Heart left ventricle (tissue), 16 donors: ENCODE measurements around the gene SORBS1. TPM values are rescaled to one million over a fixed set of nuclear protein-coding genes. Genes with fewer than 3 reads are reported as not detected.

Experiments used
- ATAC-seq, 4 donors: fragments of 200-7000 bp; cut with Tn5 transposase; one replicate each; pipeline ENCODE4 v1.9.1; 2020 to 2022; ENCODE audit warnings: moderate library complexity in 4 of 4, mild to moderate bottlenecking in 3 of 4, moderate number of reproducible peaks in 1 of 4
- DNase-seq, 5 donors: peaks; one replicate each; pipeline ENCODE4 v3.0.0-alpha.2; 2020
- H3K27ac ChIP-seq, 12 donors: fragments of 200-600 bp; sonication (generic) in 4 of 12; one replicate each; pipeline versions ENCODE4 v1.5.0 to v1.8.0; 2016 to 2022; ENCODE audit warnings: mild to moderate bottlenecking in 2 of 12
- H3K27me3 ChIP-seq, 9 donors: fragments of 200-600 bp; sonication (generic) in 2 of 9; one replicate each; pipeline versions ENCODE4 v1.5.1 to v1.8.0; 2016 to 2022; ENCODE audit warnings: mild to moderate bottlenecking in 3 of 9
- H3K36me3 ChIP-seq, 9 donors: fragments of 200-600 bp; sonication (generic) in 2 of 9; one replicate each; pipeline versions ENCODE4 v1.5.0 to v1.8.0; 2018 to 2022; ENCODE audit warnings: mild to moderate bottlenecking in 2 of 9
- H3K4me1 ChIP-seq, 12 donors: fragments of 200-600 bp; sonication (generic) in 4 of 12; one replicate each; pipeline versions ENCODE4 v1.5.0 to v1.8.0; 2016 to 2022; ENCODE audit warnings: mild to moderate bottlenecking in 3 of 12
- H3K4me3 ChIP-seq, 12 donors: fragments of 200-600 bp; sonication (generic) in 4 of 12; one replicate each; pipeline versions ENCODE4 v1.5.0 to v1.8.0; 2017 to 2022; ENCODE audit warnings: mild to moderate bottlenecking in 9 of 12, moderate library complexity in 4 of 12
- H3K9me3 ChIP-seq, 12 donors: fragments of 200-600 bp; sonication (generic) in 4 of 12; one replicate each; pipeline versions ENCODE4 v1.5.0 to v1.8.0; 2016 to 2022; ENCODE audit warnings: mild to moderate bottlenecking in 1 of 12
- CTCF ChIP-seq, 12 donors: fragments of 200-600 bp; sonication (generic) in 4 of 12; IDR thresholded peaks; one replicate each; pipeline versions ENCODE4 v1.5.0 to v1.8.0; 2018 to 2022; ENCODE audit warnings: antibody characterized with exemption in 12 of 12, mild to moderate bottlenecking in 5 of 12
- POLR2A ChIP-seq, 2 donors: fragments of 450-650 bp; IDR thresholded peaks; one replicate each; pipeline ENCODE4 v1.6.1; 2017; ENCODE audit warnings: antibody characterized with exemption in 2 of 2, mild to moderate bottlenecking in 2 of 2, moderate library complexity in 2 of 2
- WGBS, 4 donors: extraction: QIAGEN DNeasy Blood & Tissue Kit in 2 of 4; methylation state at CpG; one replicate each; pipeline versions ENCODE4 v1.1.5 to v1.1.7; 2013 to 2018; 5-methylcytosine and 5-hydroxymethylcytosine counted together
- intact Hi-C, 10 donors: fragments of 100-400 bp; cut with DNase I; formaldehyde crosslinking; loops; one replicate each; pipeline versions ENCODE4 v1.11.1 to v1.14.2; 2022
- polyA plus RNA-seq, 2 donors: library from polyadenylated mRNA; stranded (reverse); fragments of 200-250 nt; gene quantifications; one replicate each; pipeline ENCODE4 v1.2.3, GENCODE V29; 2013
- total RNA-seq, 9 donors: library from RNA; depleted of rRNA in 2 of 9; stranded (reverse); fragments of >200 nt in 2 of 9; fragmentation: NEBNext Ultra II Directional in 3 of 9; extraction: Animal tissue kit (Norgen Biotek cat#: 25700) in 3 of 9; gene quantifications; one replicate each; pipeline versions ENCODE4 v1.1.0 to v1.2.4, GENCODE V29; 2016 to 2023
- donor health status: ischemic (EF 13 %, LVEDD 7.1; RV severe dilation, severe dysfunction).
- donor health status: healthy with polysubstance abuse.
- donor health status: DM: no; HTN: yes; CAD: no.
- donor health status: DM: no; HTN: no; CAD: no.
- donor health status: ischemic (EF 25% LVEDD 6.9; RV normal size, moderate dysfunction).
- donor health status: ischemic (EF 25% LVEDD 5.7; RV mildly dilated, moderate dysfunction).
- donor health status: healthy.
- donor health status: DM: yes; HTN: yes; CAD: no.
- donor health status: ischemic (EF 35%, LVEDD 5.7; RV mildly dilated, moderate dysfunction).
- donor health status: nonischemic (EF 11% LVEDD 7.7; RV severe dilation, severe dysfunction).
- donor health status: DM: yes; HTN: yes; CAD: no.
- donor health status: PGD.
- donor health status: ischemic (EF 29% LVEDD 5.4; RV normal size, mild dysfunction).
- donor health status: nonischemic (EF 23%, LVEDD 6.1; RV moderate dilation, normal function).

Gene SORBS1
- total and polyA plus RNA-seq, 11 donors = 355 to 1,440 (median 886) TPM

- intact Hi-C loops = loop anchor here in 1 of 10 donors (10.0 kb wide), 1 partner anchor 53 kb away; no protein-coding TSS in a partner anchor
- DNase-seq (no peak), ATAC-seq (no peak)
- H3K9me3 ChIP-seq = no peaks in the 10 kb centered on the region
- WGBS, 4 donors = 47 to 57% (median 50%) methylated on average over 10 of the region's 10 CpGs
- H3K36me3 ChIP-seq = peaks cover 0 to 9% (median 0%) of the 10 kb centered on the region in 9 donors
- no peak overlapping the region for H3K4me3 ChIP-seq
- peaks cover 3 to 94% (median 65%) of the 10 kb centered on the region in 12 donors for H3K4me1 ChIP-seq
- H3K27ac ChIP-seq = peak overlapping the region in 7 of 12 donors; percentile 38 to 91 (median 85)
- no peak for TF ChIP-seq POLR2A (IDR thresholded peaks at IDR 0.05)
- no peaks in the 10 kb centered on the region for H3K27me3 ChIP-seq
Observed at GRCh38 chr10:95501203-95502094, 59.7 kb downstream of the SORBS1 start.

DNA sequence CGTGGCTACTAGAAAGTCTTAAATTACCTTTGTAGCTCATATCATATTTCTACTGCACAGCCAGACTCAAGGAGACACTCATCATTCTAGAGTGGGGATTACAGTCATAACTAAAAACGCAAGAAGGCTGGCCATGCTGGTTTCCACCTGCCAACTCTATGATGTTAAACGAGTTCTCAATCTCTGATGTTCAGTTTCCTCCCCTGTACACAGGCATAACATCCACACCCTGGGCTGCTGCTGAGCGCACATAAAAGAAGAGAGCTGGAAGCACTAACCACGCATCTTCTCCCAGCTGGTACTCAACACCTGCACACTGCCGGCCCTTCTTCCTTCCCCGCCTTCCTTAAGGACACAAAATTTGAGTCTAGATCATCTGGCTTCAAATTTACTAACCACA, 60.5 kb downstream of the SORBS1 start:
- ATAC-seq = peak in 2 of 4 donors; percentile 2 to 20
- Histone ChIP-seq H3K9me3 (no peaks in the 10 kb centered on the region), H3K27me3 (no peaks in the 10 kb centered on the region), H3K4me1 (peaks cover 3 to 94% (median 60%) of the 10 kb centered on the region in 12 donors), H3K27ac (peak overlapping the region in 4 of 12 donors; percentile 26 to 91 (median 64)), H3K4me3 (no peak overlapping the region), H3K36me3 (peaks cover 0 to 9% (median 0%) of the 10 kb centered on the region in 9 donors)
- TF ChIP-seq CTCF (IDR thresholded peaks at IDR 0.05) = no peak
- no peak for TF ChIP-seq POLR2A (IDR thresholded peaks at IDR 0.05)
- no peak for DNase-seq
- intact Hi-C loops = loop anchor here in 1 of 10 donors (10.0 kb wide), 1 partner anchor 54 kb away; no protein-coding TSS in a partner anchor
- WGBS, 4 donors = 67 to 71% (median 69%) methylated on average over 7 of the region's 7 CpGs

DNA sequence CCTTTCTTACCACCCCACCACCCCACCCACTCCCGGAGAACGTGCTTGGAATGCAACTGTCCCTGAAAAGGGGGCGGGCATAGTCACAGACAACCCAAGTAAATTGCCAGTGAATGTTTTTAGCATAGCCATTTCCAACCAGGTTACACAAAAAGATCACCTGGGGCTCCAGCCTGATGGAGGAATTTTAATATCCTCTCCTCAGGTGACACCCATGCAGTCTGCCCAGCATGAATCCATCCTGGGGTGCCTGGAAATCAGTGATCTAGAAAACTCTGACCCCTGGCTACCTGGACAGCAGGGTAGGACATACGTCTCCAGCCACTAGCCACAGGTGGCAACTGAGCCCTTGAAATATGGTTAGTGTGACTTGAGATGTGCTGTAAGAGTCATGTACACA, 61.1 kb downstream of the SORBS1 start:
- Histone ChIP-seq H3K27ac (peak overlapping the region in 3 of 12 donors; percentile 3 to 91 (median 89)), H3K9me3 (no peaks in the 10 kb centered on the region), H3K4me1 (peaks cover under 1 to 94% (median 55%) of the 10 kb centered on the region in 12 donors), H3K4me3 (no peak overlapping the region), H3K36me3 (peaks cover 0 to 9% (median 0%) of the 10 kb centered on the region in 9 donors), H3K27me3 (no peaks in the 10 kb centered on the region)
- 75 to 81% (median 78%) methylated on average over 4 of the region's 4 CpGs for WGBS, 4 donors
- no peak for TF ChIP-seq POLR2A (IDR thresholded peaks at IDR 0.05)
- TF ChIP-seq CTCF (IDR thresholded peaks at IDR 0.05) = no peak
- ATAC-seq = no peak
- intact Hi-C loops = loop anchor here in 1 of 10 donors (10.0 kb wide), 1 partner anchor 55 kb away; no protein-coding TSS in a partner anchor
- DNase-seq = no peak

- DNase-seq (no peak), ATAC-seq (no peak)
- Histone ChIP-seq H3K36me3 (peaks cover 0 to 9% (median 0%) of the 10 kb centered on the region in 9 donors), H3K4me3 (no peak overlapping the region), H3K27ac (peak overlapping the region in 3 of 12 donors; percentile 3 to 91 (median 89)), H3K27me3 (no peaks in the 10 kb centered on the region), H3K4me1 (peaks cover 0 to 94% (median 50%) of the 10 kb centered on the region in 12 donors), H3K9me3 (no peaks in the 10 kb centered on the region)
- intact Hi-C loops = no loop called here
- 82 to 90% (median 85%) methylated on average over 6 of the region's 6 CpGs for WGBS, 4 donors
- no peak for TF ChIP-seq CTCF (IDR thresholded peaks at IDR 0.05)
- TF ChIP-seq POLR2A (IDR thresholded peaks at IDR 0.05) = no peak
Observed at GRCh38 chr10:95499482-95499989, 61.6 kb downstream of the SORBS1 start.
